ENCODE data around the gene RNGTT. TPM values are rescaled to one million over a fixed set of nuclear protein-coding genes. Genes with fewer than 3 reads are reported as not detected.
"Not testable (repeated sequence)": the region's sequence is repeated elsewhere in the genome, so short reads cannot be mapped to it uniquely, and the experiment has no call there.

Gene RNGTT
- total and polyA plus RNA-seq, 10 of the 15 experiments (the other 5 are each of a cell fraction or from before 2014, with no cell fraction given) = 7.7 to 30.4 (median 22.2) TPM

- TF ChIP-seq PBX3 (IDR thresholded peaks at IDR 0.05; ENCODE audit: insufficient replicate concordance, low read depth, low read length) (no peak), MAX (IDR thresholded peaks at IDR 0.05; ENCODE audit: low read depth, low read length) (no peak), CREB1 (IDR thresholded peaks at IDR 0.05; ENCODE audit: low read depth) (no peak), CBX3 (IDR thresholded peaks at IDR 0.05; ENCODE audit: borderline replicate concordance, low read depth) (no peak), ZNF687 (IDR thresholded peaks at IDR 0.05) (no peak), SMAD1 (IDR thresholded peaks at IDR 0.05; ENCODE audit: low read depth, partially characterized antibody) (no peak), RELA (IDR thresholded peaks at IDR 0.05; ENCODE audit: borderline replicate concordance, partially characterized antibody) (no peak), KLF5 (IDR thresholded peaks at IDR 0.05; ENCODE audit: partially characterized antibody) (no peak), SMAD5 (IDR thresholded peaks at IDR 0.05; ENCODE audit: low read depth) (no peak), ELK1 (IDR thresholded peaks at IDR 0.05; ENCODE audit: low read depth, low read length) (no peak), ZNF24 (IDR thresholded peaks at IDR 0.05) (no peak)
Measured at GRCh38 chr6:88970301-88970700, 6.9 kb upstream of the RNGTT start (continued).

- H3K27me3 ChIP-seq (replicated peaks in 1 of 2; ENCODE audit: control insufficient read depth in 2 of 2, insufficient read depth in 2 of 2, low read length in 1 of 2); H4K20me1 ChIP-seq (ENCODE audit: control insufficient read depth, insufficient read depth); H3K79me2 ChIP-seq (ENCODE audit: control insufficient read depth, insufficient read depth, low read length); H3K4me3 ChIP-seq; BruUV-seq (replicated peaks); RAD21 ChIA-PET (ENCODE audit: unreplicated experiment); FAIRE-seq; ATAC-seq; H3K36me3 ChIP-seq (ENCODE audit: control insufficient read depth in 2 of 2, insufficient read depth in 2 of 2, low read length in 1 of 2); CTCF ChIA-PET; H3K9ac ChIP-seq (ENCODE audit: control insufficient read depth, insufficient read depth, low read length); DNase-seq (ENCODE audit: low read depth, low spot score); intact Hi-C loops (cut with micrococcal nuclease; ENCODE audit: unreplicated experiment); H3K4me2 ChIP-seq (ENCODE audit: control insufficient read depth, insufficient read depth); H2AFZ ChIP-seq (ENCODE audit: control insufficient read depth, low read depth, low read length); in situ Hi-C loops (cut with MboI); H3K4me1 ChIP-seq (ENCODE audit: control insufficient read depth, insufficient read depth, low read length); H3K9me3 ChIP-seq (replicated peaks; ENCODE audit: control insufficient read depth, insufficient read depth, low read length); POLR2A ChIA-PET; H3K27ac ChIP-seq (ENCODE audit: control insufficient read depth, insufficient read depth): not testable (repeated sequence)
- SMC1A ChIA-PET (ENCODE audit: uncharacterized antibody, unreplicated experiment) = interaction anchor here (1.1 kb wide), 1 partner anchor 109 kb away, joined by 3 read pairs; no protein-coding TSS in a partner anchor
- WGBS (ENCODE audit: insufficient coverage, insufficient replicate concordance, low lambda C conversion rate, missing lambda C conversion rate) = 50% methylated on average over 2 of the region's 2 CpGs
Measured at GRCh38 chr6:88969255-88969654, 5.8 kb upstream of the RNGTT start.
